ENCODE data around the gene TRIM62.

The TRIM62 gene

DNA sequence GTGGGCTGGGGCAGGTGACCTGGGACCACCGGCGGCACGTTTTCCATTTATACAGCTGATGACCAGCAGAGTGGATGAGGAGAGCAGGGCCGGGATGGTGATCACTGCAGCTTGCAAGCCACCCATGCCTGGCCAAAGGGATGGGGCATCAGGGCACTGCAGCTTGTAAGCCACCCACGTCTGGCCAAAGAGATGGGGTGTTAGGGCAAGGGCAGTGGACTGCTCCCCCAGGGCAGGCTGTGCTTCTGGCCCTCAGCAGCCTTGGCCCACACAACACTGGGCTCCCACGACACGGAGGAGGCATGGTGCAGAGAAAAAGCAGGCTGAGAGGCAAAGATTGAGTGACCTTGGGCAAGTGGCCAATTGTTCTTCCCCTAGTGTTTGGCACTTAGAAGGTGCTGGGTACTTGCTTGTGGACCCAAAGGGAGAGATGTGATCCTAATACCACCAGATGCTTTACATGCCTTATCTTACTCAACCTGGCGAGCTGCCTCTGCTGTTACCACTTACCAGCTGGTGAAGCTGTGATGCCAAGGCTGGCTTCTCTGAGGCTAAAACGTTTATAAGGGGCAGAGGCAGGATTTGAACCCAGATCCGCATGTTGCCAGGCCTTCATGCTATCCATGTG lies 48.3 kb downstream of the TRIM62 start:
- TF ChIP-seq, protein P1, sequence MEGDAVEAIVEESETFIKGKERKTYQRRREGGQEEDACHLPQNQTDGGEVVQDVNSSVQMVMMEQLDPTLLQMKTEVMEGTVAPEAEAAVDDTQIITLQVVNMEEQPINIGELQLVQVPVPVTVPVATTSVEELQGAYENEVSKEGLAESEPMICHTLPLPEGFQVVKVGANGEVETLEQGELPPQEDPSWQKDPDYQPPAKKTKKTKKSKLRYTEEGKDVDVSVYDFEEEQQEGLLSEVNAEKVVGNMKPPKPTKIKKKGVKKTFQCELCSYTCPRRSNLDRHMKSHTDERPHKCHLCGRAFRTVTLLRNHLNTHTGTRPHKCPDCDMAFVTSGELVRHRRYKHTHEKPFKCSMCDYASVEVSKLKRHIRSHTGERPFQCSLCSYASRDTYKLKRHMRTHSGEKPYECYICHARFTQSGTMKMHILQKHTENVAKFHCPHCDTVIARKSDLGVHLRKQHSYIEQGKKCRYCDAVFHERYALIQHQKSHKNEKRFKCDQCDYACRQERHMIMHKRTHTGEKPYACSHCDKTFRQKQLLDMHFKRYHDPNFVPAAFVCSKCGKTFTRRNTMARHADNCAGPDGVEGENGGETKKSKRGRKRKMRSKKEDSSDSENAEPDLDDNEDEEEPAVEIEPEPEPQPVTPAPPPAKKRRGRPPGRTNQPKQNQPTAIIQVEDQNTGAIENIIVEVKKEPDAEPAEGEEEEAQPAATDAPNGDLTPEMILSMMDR (IDR thresholded peaks at IDR 0.05; ENCODE audit: extremely low read depth, insufficient read depth, missing control alignments) = no peak
- in situ Hi-C loops (cut with MboI; ENCODE audit: low pct_unique_long_range_greater_than_20kb, low sequenced_read_pairs, unreplicated experiment) = no loop called here
- no peak for DNase-seq (ENCODE audit: low spot score)

DNA sequence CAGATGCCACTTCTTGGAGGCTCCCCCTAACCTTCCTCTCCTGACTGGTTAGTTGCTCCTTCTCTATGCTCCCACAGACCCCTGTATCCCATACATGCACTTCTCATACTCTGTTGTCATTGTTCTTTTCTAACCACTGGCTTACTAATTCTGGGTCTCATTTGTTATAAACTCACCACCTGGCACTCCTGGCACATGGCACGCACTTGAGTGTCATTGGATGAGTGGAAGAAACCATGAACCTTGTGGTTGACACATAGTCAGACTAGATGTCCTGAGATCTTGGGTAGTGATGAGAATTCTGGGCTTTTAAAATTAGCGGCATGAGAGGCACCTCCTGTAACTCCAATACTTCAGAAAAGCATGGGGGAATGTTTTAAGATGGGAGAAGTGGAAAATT lies 49.3 kb downstream of the TRIM62 start:
- TF ChIP-seq, protein P1 (IDR thresholded peaks at IDR 0.05; ENCODE audit: extremely low read depth, insufficient read depth, missing control alignments) = no peak
- in situ Hi-C loops (cut with MboI; ENCODE audit: low pct_unique_long_range_greater_than_20kb, low sequenced_read_pairs, unreplicated experiment) = no loop called here
- no peak for DNase-seq (ENCODE audit: low spot score)

DNA sequence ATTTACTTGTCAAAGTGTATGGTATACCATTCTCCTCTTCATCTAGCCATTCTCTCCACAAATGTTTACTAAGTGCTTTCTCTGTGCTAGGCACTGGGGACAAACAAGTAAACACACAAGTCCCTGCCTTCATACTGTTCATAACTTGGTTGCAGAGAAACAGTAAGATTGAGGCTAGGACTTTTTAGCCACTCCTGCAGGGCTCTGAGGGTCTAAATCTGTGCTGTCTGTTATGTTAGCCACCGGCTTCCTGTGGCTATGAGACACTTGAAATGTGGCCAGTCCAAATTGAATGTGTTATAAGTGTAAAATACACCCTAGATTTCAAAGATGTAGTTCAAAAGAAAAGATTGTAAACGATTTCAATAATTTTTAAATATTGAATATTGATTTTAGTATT lies 50.7 kb downstream of the TRIM62 start:
- TF ChIP-seq, protein P1 (IDR thresholded peaks at IDR 0.05; ENCODE audit: extremely low read depth, insufficient read depth, missing control alignments) = no peak
- no peak for DNase-seq (ENCODE audit: low spot score)

DNA sequence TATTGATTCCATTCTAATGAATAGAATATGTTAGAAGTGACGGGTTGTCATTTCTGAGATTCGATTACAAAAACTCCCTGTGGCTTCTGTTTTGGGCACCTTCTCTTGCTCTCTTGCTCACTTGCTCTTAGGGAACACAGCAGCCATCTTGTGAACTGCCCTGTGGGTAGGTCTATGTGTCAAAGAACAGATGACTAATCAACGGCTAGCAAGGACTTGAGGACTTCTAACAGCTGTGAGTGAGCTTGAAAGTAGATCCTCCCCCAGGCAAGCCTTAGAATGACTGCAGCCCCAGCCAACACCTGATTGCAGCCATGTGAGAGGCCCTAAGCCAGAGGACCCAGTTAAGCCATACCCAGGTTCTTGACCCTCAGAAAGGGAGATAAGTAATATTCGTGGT lies 51.5 kb downstream of the TRIM62 start:
- TF ChIP-seq, protein P1 (IDR thresholded peaks at IDR 0.05; ENCODE audit: extremely low read depth, insufficient read depth, missing control alignments) = no peak
- in situ Hi-C loops (cut with MboI; ENCODE audit: low pct_unique_long_range_greater_than_20kb, low sequenced_read_pairs, unreplicated experiment) = no loop called here
- no peak for DNase-seq (ENCODE audit: low spot score)

More for the DNA sequence above, 50.7 kb downstream of the TRIM62 start:
- in situ Hi-C loops (cut with MboI; ENCODE audit: low pct_unique_long_range_greater_than_20kb, low sequenced_read_pairs, unreplicated experiment) = no loop called here

DNA sequence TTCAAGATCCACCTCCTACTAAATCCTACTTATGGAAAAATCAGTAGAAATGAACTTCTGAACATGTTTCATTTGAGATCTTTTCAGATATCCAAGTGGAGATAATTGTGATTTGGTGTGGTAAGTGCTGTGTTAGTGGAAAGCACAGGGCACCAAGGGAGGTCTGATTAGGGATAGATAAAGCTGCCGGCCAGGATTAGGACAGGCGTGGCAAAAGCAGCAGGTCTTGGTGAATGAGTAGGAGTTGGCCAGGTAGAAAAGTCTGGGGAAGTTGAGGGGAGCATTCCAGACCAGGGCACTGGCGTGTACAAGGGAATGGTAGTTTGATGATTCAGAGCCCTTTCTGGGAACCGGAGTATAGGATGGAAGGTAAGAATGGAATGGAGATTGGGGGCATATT lies 53.1 kb downstream of the TRIM62 start:
- in situ Hi-C loops (cut with MboI; ENCODE audit: low pct_unique_long_range_greater_than_20kb, low sequenced_read_pairs, unreplicated experiment) = no loop called here
- TF ChIP-seq, protein P1 (IDR thresholded peaks at IDR 0.05; ENCODE audit: extremely low read depth, insufficient read depth, missing control alignments) = no peak

DNA sequence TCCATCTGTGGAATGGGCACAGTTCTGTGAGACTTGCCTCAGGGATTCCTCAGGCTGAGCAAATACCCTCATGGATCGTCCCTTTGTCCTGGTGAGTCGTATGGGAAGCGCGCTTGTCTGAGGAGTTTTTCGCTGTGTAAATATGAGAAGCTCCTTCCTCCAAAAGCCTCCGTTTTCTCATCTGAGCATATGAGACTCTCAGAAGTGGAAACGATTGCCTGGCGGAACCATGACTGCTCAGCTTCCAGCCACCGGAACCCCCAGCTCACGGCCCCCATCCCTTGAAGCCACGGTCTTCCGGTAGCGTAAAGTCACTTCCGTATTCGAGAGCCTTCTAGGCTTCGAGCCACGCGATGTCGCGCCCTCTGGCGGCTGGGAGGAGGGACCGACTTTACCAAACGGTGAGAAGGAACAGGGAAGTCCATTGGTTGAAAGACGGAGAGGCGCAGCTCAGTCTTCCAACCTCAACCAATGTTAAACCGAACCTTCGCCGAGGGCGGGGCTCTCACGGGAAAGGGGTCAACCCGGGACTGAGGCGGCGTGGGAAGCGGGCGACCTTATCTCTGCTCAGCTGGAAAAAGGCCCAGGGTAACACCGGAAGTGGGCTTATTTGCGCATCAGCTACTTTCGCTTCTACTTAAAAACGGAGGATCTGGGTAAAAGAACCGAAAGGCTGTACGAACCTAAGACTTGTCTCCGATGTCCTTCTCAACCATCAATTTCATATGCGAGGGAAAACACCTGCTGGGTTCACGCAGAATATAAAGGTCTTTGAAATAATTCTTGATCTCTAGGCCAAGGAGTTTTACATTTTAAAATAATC lies 54.6 kb downstream of the TRIM62 start:
- peak; percentile 92 for DNase-seq (ENCODE audit: low spot score)
- in situ Hi-C loops (cut with MboI; ENCODE audit: low pct_unique_long_range_greater_than_20kb, low sequenced_read_pairs, unreplicated experiment) = no loop called here
- TF ChIP-seq, protein P1 (IDR thresholded peaks at IDR 0.05; ENCODE audit: extremely low read depth, insufficient read depth, missing control alignments) = peak; percentile 95

More for the DNA sequence above, 53.1 kb downstream of the TRIM62 start:
- DNase-seq (ENCODE audit: low spot score) = no peak

Measured in GM13977 (cell line).